ENCODE measurements around the gene TLL2. TPM values are rescaled to one million over a fixed set of nuclear protein-coding genes. Genes with fewer than 3 reads are reported as not detected.
A peak's percentile ranks its signal among the peaks of the same experiment; 100 is the strongest.

TLL2 gene
- total RNA-seq, 1 experiment from 2014 or later = 0.64 TPM

DNA sequence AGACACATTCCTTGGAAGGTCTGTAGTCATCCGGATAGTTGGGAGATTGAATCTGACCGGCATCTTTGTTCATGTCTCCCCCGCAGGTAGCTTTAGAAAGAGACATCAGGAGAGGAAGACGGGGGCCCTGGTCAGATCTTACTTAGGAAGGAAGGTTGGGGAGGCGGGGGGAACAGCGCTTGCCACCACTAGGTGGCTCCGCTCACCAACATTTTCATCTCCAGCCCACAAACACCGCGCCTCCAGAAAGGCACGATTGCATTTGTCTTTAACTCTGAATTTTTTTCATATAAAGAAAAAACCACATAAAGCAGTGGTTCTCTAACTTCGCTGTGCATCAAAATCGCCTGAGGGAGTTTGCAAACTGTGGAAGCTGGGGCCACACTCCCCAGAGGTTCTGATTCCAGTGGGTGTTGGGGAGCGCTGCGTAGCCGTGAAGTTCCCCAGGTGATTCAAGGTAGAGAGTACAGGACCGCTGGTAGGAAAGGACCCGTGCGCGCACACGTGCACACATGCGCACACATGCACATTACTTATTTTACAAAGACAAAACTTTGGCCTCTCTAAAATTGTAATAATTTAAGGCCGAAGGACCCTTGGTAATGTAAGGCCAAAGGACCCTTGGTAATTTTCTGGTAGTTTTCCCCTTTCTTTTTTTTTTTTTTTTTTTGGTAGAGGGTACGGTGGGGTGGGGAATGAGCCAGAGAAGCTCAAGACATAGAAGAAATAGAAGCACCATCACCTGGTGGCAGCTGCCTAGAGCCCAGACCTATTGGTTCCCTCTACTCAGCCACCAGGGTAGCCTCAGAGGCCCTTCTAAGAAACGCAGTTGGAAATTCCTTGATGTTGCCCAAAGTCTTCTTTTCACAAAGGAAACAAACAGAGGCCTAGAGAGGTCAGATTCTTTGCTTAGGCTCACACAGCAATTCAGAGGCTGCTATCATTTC is 117.5 kb downstream of the TLL2 start:
- DNase-seq (ENCODE audit: low spot score) = peak; percentile 63

DNA sequence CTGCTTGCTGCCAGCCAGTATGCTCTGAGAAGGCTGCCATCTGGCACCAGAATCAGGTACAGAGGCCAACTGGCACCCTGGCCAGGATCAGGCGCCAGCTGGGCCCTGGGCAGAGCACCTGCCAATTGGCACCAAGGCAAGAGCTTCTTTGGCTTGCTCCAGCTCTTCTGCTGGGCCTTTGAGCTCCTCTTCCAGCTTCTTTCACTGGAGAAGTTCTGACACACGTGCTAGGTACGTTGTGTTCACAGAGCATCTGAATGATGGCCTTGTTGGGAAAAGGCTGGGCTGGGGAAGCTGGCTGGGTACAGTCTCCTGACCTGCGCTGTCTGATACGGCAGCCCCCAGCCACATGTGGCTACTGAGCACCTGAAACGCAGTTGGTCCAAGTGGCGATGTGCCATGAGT is 123.3 kb downstream of the TLL2 start:
- DNase-seq (ENCODE audit: low spot score) = no peak

DNA sequence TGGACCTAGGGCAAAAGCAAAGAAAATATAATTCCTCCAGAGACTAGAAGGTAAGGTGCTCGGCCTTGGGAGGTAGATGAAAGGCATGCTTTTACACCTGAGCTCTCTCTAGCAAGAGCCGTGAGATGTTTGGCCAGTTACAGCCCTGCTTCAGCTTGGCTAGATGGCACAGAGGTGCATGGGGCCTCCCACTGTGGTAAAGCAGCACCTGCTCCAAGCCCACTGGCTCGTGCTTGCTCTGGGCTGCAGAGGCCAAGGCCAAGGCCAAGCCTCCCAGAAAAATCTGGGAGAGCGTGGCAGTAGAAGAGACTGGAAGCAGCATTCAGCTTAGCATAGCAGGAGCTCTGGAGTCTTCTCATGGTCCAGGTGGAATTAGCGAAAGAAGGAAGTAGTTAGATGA is 123.9 kb downstream of the TLL2 start:
- DNase-seq (ENCODE audit: low spot score) = no peak

DNA sequence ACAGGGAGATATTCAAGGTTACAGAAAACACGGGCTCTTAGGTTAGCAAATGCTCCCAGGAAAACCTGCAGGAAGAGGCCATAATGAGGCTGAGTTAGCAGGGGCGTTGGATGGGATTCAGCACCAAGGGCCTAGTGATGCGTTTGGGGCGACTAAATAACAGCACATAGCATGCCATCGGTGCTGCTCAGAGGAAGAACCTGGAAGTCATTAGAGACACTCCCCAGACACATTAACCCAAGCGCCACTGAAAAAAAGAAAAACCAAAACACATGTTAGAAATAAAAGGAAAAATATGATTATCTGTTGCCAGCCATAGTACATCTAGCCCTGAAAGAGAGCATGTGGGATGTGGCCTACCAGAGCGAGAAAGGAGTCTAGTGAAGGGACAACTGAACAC is 126.1 kb downstream of the TLL2 start:
- DNase-seq (ENCODE audit: low spot score) = no peak

DNA sequence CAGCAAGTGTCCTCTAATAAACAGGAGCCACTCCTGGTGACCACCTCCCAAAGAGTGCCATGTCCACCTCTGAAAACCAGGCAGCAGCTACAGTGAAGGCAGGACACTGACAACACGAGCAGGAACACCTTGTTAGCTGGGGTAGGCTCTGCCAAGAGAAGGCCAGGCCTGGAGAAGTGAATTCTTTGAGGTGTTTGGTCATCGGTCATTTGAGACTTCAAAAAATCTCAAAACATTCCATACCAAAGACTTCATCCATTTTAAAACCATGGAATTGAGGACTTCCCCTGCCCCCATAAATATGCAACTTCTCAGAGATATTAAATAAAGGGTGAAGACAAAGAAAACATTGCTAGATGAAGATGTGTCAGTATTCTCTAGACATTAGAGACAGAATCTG is 126.6 kb downstream of the TLL2 start:
- no peak for DNase-seq (ENCODE audit: low spot score)

DNA sequence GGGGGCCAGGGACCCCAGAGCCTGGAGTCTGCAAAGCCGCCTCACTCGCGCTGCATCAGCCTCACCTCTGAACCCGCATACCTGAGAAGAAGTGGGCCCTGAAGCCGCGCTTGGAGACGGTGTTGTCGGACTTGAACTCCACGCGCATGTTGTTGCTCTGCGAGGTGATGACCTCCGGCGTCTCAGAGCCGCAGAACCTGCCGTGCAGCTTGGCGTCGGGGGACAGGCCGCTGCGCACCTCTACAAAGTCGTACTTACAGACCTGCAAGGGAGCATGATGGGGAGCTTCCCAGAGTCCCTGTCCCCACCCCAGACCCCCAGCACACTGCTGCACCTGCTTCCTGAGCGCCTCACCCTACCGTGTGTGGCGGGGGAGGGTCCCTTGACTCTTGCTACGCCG is 129.2 kb downstream of the TLL2 start:
- DNase-seq (ENCODE audit: low spot score) = no peak

DNA sequence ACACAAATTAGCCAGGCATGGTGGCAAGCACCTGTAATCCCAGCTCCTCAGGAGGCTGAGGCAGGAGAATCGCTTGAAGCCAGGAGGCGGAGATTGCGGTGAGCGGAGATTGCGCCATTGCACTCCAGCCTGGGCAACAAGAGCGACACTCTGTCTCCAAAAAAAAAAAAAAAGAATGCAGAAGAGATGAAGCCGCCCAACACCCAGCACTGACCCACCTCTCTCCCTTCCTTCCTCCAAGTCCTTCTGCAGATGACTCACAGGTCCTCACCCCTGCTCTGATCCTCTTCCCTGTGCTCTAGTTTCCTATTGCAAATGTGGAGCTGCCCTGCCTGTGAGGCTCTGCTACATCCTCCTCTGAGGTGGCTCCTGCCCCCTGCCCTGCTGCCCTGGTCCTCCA is 132.9 kb downstream of the TLL2 start:
- DNase-seq (ENCODE audit: low spot score) = no peak

DNA sequence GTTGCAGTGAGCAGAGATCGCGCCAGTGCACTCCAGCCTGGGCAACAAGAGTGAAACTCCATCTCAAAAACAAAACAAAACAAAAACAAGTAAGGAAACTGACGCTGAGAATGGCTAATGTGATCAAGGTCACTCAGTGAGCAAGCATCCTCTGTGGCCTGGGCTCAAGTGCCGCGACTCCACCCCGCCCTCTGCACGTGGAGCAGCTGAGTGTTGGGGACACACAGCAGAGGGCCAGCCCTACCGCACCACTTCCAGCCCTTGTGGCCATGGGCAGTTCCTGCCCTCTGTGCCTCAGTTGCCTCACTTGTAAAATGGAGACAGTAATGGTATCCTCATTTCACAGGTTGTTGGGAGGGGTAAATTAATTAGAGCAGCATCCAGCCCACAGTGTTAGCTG is 134.0 kb downstream of the TLL2 start:
- no peak for DNase-seq (ENCODE audit: low spot score)

DNA sequence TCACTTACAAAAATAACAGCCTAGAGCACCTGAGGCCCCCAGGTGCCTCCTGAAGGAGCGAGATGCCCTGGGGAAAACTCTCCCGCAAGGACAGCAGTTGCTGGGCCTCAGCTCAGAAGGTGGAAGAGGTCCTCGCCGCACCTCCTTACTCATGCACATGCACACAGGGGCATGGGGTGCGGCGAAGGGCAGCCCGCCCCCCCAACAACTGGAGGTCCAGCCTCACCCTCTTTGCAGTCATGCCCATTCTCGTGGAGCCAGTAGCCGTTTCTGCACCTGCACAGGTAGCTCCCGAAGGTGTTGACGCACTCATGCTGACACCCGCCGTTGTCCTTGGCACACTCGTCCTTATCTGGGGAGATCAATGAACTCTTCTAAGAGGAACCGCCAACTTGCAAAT is 135.0 kb downstream of the TLL2 start:
- no peak for DNase-seq (ENCODE audit: low spot score)

DNA sequence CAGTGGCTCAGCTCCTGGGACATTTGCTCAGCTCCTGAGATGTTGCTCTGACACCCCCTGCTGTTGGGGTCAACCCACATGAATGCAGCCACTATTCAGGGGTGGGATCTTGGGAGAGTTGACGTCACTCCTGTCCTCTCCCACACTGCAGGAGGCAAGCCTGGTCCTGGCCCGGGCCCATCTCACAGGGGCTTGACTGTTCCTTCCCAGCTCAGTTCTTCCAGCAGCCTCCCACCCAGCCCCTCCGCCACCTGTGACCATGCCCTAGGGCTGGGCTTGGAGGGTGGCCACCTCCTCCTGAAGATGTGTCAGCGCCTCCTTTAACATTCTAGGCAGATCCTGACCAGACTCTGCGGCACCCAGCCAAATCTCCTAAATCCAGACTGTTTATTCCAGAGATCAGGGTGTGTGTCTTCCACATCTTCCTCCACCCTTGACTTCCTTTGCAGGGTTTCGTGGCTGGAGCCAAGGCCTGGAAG is 135.9 kb downstream of the TLL2 start:
- no peak for DNase-seq (ENCODE audit: low spot score)

DNA sequence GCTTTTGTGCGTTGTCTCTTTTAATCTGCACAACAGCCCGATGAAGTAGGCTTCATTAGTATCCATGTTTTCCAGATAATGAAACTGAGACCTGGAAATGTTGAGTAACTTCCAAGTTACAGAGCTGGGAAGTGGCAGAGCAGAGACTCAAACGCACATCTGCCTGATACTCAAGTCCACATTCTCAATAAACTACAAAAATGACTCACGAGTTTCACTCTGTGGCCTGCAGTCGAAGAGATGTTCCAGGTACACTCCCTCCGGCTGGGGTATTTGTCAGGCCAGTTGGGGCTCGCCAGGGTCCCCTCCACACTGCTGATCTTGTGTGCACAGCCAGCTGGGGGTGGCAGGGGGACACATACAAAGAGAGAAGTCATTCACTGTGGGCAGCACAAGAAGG is 137.2 kb downstream of the TLL2 start:
- DNase-seq (ENCODE audit: low spot score) = no peak

DNA sequence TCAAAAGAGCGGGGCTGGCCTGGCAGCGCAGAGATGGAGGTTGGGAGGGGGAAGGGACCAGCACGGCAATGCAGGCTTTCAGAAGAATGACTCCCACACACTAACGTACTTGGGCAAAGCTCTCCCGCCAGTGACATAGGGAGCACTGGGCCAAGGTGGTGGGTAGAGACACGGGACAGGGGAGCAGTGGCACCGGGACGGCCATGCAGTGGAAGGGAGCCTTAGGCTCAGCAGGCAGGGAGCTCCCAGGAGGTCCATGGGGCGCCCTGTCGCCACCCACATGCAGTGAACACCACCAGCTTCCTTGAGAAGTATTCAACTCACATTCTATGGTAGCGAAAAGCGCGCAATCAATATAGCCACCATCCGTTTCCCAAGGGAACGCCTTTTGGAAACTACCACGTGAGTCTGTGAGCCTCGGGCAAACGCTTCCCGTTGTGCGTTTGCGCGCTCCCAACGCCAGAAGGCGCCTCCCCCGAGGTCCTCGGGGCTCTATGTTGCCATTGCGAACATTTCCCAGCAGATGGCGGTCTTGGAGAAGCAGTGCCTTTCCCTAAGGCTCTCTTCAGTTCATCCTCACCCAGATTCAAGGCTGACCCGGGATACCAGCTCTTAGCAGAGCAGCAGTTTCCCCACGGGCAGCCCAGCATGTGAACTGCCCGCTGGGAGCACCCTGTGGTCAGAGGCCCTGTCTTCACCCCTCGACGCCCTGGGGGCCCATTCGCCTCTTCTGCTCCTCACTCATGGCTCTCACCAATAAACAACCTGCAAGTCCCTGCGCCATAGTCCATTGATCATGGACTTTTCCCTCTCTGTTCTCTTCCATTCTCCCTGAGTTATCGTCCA is 138.5 kb downstream of the TLL2 start:
- DNase-seq (ENCODE audit: low spot score) = peak; percentile 85

DNA sequence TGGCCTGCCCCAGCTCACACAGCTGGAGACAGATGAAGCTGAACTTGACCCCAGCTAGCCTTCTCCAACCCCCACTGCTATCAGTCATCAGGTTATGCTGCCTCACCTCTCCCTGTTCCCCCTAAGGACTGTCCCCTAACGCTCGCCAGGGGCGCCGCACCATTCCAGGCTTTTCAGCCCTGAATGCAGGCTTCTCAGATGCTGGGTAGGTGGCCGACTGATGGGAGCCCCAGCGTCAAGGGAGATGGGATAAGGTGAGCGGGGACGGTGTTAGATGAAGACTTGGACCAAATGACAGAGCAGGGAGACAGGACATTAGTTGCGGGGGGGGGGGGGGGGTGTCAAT is 139.1 kb downstream of the TLL2 start:
- DNase-seq (ENCODE audit: low spot score) = no peak

DNA sequence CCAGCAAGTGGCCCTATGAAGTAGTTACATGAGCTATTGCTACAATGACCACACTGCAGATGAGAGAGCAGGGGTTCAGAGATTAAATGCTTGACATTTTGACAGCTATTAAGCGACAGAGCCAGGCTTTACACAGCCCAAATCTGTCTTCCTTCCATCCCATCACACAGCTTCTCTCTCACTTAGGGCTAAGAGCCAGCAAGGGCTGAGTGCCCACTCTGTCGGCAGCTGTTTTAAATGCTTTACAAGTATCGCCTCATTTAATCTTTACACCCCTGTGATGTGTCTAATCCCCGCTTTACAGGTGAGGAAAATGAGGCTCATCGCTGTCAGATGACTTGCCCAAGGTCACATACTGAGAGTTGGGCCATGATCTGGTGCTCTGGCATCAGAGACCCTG is 139.7 kb downstream of the TLL2 start:
- DNase-seq (ENCODE audit: low spot score) = no peak

DNA sequence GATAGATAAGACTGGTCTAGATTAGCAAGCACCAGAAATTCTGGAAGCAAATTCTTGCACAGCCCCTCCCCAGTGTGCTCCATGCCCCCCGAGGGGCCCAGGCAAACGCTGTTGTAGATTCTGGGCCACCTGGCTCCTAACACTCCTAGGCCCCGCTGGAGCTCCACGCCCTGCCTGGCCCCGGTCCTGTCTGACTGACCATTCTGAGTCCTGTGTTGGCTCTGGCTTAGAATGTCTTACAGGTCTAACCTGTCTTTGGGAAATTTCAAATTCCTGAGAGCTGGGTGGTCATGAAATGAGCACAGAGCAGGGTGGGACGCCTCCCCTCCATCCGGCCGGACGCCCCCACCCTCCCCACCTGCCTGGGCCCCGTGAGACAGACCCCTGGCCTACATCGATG is 142.4 kb downstream of the TLL2 start:
- no peak for DNase-seq (ENCODE audit: low spot score)

DNA sequence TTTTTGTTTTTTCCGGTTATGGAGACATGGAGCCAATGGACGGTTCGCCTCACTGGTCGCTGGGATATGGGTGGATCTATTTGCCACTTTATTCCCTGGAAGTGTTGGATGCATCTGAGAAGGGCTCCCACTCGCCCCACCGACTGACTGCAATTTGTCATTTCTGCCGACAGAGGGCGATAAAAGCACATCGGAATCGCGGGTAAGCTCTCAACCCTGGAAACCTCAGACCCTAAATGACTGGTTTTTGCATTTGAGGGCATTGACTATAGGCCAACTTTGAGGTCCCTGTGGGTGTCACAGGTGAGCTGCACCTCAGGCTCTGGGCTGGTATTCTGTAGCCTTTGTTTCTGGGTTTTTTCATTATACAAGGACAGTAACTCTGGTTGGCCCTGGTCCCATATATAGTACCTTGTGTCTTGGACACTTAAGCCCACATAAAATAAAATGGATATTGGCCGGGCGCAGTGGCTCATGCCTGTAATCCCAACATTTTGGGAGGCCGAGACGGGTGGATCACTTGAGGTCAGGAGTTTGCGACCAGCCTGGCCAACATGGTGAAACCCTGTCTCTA is 143.1 kb downstream of the TLL2 start:
- peak; percentile 54 for DNase-seq (ENCODE audit: low spot score)

DNA sequence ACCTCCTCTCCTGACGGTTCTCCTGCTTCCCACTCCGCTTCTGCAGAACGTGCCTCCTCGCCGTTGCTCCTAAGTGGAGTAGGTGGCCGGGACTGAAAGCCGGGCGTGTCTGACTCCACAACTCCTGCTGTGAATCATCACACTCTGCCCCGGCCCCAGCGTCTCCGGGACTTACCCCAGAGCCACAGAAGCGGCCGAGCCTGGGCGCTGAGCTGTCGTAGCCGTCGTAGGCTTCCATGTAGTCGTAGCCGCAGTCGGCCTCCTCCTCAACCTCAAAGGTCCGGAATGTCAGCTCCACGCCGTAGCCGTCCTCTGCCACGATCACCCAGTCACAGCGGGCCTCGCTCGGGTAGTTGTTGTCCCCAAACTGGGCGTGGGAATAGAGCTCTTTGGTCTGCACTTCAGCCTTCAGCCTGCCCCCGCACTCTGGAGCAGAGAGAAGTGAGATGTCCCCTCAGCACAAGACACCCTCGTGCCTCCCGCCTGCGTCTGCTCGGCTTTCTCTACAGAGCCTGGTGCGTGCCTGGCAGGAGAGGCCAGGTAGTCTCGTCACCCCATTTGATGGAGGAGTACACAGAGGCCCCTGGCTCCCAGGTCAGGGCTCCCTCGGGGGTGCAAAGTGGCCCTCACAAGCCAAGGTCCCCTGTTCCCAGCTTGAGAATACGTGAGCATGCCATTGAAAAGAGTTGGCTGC is 143.7 kb downstream of the TLL2 start:
- DNase-seq (ENCODE audit: low spot score) = peak; percentile 23

DNA sequence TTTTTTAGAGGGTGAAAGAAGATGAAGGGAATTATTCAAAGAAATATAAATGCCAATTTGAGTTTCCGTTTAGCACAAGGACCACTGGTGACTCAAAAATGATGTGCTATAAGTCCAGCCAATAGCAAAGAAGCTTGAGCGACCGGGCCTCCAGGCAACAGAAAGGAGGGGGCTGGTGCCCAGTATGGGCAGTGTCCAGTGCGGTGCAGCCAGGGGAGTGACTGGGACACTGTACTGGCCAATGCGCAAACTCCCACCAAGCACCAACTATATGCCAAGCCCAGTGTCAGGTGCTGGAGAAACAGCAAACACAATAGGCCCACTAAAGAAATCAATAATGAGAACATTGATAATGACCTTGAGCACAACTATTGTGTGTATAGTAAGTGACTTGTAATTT is 144.8 kb downstream of the TLL2 start:
- no peak for DNase-seq (ENCODE audit: low spot score)

DNA sequence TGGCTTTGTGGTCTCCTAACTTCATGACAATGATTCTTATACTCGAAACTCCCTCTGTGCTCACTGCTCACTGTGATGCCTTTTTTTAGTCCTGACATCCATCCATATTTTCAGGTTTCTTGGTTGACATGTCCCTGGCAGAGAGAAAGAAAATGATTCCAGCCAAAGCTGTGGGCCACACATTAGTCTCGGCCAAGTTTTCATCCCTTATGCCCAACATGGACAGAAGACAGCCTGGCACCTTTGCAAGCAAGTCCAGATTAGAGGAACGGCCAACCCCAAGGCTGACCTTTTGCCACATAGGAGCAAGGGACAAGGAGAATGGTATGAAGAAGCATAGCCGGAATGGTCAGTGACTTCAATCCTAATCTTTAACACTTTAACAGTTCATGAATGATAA is 146.3 kb downstream of the TLL2 start:
- DNase-seq (ENCODE audit: low spot score) = no peak

DNA sequence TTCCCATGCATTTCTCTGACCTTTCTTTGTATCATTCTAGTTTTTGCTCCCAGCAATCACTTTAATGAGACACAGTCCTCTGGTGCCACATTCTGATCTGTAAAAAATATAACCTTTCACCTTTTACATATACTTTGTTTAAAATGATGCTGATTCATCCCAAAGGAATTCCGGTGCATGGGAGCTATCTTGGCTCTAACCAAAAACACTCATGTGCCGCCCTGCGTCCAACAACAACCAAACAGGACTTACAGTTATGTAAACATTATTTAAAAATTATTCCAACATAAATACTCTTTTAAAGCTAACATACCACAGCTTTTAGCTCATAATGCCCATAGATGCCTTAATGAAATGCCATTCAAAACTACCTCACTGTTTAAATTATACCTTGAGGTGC is 147.2 kb downstream of the TLL2 start:
- DNase-seq (ENCODE audit: low spot score) = peak; percentile 23

DNA sequence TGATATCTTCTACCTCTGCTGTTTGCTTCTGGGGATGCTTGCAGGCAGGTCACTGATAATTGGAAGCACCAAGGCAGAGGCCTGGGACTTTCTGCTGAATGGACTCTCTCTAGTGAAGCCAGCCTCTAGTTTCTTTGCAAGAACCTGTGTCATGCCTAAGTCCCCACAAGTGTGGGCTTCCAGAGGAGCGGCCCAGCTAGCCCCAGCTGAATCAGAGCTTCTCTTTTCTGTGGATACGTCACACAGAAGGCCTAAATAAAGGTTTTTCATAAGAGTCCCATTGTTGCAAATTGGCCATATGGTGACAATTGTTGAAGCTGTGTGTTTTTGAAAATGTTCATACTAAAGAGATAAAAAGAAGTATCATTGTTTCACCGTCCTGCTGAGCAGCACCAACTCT is 148.2 kb downstream of the TLL2 start:
- no peak for DNase-seq (ENCODE audit: low spot score)

DNA sequence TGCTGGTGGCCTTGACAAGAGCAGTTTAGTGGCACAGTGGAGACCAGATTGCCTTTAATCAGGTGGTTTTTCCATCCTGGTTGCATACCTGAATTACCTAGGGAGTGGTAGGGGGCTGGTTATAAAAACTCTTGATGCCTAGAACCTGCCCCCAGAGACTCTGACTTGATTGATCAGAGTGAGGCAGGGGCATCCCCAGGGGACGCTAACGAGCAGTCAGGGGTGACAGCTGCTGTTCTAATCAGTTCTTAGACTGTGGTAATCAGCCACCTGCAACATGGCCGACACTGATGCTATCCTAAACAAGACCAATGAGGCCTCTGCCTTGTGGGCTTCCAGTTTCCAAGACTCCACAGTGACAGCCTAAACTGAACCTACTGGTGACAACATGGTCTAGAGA is 153.0 kb downstream of the TLL2 start:
- DNase-seq (ENCODE audit: low spot score) = no peak
